Activated CD4-positive, alpha-beta T cell treated with anti-CD3 and anti-CD28 coated beads, Interleukin-2, Interleukin-6, amounts not matched to agents 100 ng/mL and 50 ng/mL, durations not matched to agents 16 hours and 8 hours (primary cell): Measurements from ENCODE around the gene TAGAP.

Experiments used
- DNase-seq: peaks from one replicate; pipeline ENCODE4 v3.0.0-alpha.2; 2020

Gene TAGAP

DNA sequence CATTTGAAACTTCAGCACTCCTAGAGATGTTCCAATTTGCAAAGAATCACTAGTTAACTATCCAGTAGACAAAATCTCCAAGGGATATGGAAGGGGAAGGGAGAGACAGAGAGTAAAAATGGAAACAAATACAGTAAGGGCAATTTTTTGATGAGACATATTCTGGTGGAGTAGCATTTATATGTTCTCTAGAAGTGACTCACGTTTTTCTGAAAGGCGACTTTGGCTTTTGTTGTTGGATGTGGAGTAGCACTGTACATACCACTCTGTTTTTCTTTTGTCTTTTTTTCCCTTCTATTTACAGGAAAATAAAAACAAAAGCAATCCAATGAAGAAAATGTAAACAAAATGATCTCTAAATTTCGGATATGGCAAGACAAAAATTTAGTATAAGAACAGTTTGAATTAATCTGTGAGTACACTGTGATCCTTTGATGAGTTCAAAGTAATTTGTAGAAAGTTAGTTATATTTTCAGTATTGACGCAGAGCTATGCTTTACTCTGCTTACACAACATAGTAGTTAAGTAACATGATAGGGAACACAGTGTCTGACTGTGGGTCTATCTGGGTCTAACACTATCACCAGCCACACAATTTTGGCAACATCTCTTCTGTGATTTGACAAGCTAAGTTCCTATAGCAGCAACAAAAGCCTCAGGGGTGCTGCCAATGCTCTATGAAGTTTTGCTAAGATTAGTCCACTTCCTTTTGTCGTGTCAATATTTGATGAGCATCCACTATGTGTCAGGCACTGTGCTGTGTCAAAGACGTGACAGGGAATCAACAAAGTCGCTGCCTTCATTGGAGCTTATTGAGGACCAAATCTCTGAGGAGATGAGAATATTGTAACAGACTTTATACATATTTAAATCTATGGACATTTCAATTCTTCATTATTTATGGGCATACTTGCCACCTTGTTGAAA, 27.3 kb upstream of the TAGAP start:
- no peak for DNase-seq

DNA sequence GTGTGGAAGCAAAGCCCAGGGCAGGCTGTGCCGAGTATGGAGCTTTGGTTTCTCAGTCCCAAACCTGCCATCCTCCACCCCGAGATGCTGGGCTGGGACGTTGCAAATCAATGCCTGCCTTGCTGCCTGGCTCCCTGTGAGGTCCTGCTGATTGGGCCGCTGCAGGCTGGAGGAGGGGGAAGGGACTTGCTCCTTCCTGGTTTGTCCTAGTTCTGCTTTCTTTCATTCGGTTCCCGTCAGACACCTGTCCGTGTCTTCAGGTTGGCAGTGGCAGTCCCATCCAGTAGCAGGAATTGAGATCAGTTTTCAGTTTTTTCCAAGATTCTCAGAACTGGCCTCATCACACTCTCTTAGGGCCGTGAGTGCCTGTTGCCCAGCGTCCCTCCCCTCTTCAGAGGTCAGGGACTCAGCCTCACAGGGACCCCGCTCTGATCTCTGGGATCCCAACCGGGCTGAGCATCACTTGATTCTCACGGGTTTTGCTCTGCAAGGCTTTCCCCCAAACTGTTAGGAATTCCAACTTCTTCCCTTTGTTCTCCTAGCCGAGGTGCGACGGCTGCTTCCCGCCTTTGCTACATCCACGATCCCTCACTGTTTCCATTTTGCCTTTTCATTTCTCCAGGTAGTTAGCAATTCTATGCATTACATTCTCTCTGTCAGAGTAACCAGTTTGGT, 24.2 kb upstream of the TAGAP start:
- no peak for DNase-seq

DNA sequence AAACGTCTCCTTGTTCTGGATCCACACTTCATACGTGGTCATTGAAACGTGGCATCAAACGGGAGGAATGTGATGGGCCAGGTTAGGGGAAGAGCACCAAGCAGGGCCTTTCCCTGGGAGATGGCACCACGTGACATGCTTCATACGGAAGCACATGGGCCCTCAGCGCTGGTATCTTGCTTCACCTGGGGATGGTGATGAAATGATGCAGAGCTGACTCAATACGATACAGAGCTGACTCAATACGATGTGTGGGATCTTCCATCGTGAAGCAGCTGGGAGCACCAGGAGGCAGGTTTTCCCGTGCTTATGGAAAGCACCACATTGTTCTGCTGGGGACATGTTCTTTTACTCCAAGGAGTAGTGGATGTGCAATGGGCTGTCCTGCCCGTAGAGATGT, 22.5 kb upstream of the TAGAP start:
- peak; percentile 75 for DNase-seq

DNA sequence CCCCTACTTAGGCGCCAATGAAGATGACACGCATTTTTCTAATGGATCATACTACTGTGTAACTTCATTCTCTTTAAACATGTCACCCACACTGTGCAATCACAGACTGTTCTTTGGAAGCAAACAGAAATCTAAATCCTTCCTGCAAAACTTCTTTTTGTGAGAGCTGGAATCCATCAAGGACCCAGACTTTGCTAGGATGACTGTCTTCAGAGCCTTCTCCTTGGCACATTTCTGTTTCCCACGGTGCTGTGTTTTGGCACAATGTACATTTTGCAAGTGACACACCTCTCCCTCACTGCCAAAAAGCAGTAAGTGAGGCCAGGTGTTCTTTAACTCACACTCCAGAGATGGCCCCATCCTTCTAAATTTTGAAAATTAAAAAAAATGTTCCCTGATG, 21.7 kb upstream of the TAGAP start:
- no peak for DNase-seq

DNA sequence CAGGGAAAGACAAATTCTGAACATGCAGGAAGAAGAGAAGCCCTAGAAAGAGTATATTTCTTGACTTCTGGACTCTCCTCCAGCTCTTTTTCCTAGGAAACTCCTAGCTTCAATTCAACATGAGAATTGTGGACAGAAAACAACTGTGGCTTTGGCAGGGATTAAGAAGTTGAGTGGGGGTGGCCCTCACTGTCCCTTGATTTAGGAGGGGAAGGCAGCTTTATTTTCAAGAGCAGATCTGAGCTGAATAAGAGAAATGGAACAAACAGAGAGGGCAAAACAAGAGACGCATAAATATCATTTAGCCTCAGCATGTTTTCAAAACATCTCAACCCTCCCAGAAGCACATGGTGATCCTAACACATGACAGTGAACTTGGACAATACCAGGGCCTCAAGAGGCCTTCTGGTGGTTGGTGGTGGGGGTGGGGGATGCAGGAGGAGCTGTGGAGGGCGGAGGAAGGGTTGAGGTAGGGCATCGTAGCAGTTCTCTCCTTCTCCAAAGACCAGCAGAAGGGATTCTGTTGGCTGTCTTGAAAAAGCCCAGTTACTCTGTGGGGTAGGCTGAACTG, 21.1 kb upstream of the TAGAP start:
- DNase-seq = no peak

DNA sequence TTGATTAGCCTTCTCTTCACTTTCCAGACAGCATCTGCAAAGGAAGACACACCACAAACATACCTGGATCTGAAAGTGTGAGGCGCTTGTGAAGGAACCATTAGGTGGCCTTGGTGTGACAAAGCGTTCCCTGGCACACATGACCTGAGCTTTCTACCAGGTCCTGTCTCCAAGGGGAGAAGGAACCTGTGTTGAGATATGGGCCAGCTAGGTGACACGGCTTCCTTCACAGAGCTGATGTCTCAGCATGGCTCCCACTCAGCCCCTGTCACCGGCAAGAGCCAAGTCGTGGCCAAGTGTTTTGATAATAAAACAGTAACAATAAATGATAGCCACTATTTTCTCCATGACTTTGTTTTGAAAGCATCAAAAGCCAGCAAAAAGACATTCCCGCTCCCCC, 20.3 kb upstream of the TAGAP start:
- DNase-seq = no peak

DNA sequence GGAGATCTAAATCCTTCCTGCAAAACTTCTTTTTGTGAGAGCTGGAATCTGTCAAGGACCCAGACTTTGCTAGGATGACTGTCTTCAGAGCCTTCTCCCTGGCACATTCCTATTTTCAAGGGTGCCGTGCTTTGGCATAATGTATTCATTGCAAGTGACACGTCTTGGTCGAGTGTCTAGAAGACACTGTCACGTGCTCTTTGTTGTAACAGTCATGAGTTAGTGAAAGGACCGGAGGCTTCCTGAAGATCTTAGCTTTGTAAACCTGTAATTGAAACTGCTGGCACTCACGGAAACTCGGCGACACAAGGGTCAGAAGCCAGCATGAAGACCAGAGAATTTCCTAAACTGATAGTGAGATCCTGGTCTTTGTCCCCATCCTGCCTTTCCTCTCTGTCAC, 19.7 kb upstream of the TAGAP start:
- no peak for DNase-seq

DNA sequence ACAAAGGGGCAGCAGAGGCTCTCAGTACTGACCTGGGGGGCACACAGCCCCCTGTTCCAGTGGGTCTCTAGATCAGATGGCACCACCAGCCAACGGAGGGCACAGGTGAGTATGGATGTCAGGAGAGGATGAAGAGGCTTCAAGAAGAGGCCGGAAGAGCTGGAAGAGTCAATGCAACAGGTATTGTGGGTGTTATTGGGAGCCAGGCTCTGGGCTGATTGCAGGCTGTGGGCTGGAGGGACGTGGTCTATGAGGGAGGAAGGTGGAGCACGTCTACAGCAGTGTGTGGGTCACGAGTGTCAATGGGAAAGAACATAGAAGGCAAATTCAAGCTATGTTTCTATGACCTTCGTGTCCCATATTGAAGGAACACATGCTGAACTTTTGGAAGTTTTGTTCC, 18.8 kb upstream of the TAGAP start:
- DNase-seq = no peak

DNA sequence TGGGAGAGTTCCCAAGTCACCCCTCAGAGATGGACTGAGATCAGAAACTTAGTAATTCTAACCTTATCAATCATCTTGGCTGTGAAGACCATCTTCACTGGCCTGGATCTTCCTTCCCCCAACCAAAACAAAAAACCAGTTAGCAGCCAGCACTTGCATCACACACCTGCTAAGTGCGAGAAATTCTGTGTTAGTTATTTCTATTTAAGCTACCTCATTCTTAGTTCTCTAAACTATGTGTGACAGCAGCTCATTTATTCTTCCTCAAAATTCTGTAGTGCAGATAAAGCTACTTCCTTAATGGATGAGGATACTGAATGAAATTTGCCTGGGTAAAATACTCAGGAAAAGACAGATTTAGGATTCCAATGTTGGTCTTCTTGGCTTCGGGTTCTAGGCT, 18.2 kb upstream of the TAGAP start:
- DNase-seq = no peak

DNA sequence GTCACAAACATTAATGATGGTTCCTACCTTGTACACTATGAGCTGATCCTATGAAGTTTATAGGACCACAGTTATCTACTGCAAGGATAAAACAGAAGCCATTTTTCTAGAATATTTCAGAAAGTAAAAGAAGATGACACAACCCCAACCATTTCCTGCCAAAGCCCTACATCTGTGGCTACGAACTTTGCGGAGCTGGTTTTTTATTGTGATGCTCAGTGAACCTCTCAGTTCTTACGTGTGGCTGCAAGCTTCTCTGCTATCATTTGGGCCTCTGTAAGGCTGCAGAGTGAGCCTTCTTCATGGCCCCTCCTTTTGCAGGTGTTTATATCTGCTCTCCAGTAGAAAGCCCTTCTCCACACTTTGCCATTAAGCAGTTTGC, 17.8 kb upstream of the TAGAP start:
- DNase-seq = peak; percentile 78

DNA sequence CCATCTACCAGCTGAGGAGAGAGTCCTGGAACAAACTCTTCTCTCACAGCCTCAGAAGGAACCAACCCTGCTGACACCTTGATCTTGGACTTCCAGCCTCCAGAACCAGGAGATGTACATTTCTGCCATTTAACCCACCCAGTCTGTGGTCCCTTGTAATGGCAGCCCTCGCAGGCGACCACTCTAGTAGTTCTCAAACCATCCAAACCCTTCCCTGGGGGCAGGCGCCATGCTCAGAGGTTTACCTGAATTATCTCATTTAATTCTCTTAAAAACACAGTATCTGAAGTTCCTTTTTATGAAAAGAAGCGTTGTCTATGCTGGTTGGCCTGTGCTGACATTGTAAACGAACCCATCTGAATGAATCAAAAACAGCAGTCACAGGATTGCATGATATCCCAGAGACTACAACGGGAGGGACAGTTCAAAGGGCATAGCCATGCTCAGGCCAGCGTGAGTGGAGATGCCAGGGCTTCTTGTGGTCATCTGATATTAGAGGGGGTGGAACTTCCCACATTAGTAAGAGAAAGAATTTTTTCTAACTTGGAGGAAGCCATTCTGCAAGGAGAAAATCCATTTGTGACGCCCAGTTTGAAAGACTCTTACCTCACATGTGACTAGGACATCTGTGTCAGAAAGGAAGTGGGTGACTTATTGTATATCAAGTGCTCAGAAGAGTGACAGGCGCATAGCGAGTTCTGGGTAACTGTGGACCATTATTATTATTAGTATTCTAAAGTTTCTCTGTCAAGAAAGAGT, 17.2 kb upstream of the TAGAP start:
- peak; percentile 74 for DNase-seq

DNA sequence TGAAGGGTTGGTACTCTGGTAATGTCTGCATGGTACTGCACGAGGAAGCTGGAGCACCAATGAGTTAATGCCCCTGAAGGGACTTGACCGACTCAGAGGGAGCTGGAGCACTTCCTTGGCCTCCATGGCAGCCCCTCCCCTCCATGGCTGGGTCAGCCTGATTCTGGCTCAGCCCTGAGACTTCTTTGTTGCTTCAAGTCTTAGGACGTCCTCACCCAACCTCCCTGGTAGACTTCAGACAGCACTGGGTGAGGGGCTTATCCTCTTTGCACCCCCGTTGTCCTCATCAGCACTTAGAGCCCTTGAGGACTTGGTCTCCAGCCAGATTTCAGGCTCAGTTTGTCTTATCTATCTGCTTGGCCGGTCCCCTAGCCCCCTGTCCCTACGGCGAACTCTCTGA, 16.4 kb upstream of the TAGAP start:
- no peak for DNase-seq

DNA sequence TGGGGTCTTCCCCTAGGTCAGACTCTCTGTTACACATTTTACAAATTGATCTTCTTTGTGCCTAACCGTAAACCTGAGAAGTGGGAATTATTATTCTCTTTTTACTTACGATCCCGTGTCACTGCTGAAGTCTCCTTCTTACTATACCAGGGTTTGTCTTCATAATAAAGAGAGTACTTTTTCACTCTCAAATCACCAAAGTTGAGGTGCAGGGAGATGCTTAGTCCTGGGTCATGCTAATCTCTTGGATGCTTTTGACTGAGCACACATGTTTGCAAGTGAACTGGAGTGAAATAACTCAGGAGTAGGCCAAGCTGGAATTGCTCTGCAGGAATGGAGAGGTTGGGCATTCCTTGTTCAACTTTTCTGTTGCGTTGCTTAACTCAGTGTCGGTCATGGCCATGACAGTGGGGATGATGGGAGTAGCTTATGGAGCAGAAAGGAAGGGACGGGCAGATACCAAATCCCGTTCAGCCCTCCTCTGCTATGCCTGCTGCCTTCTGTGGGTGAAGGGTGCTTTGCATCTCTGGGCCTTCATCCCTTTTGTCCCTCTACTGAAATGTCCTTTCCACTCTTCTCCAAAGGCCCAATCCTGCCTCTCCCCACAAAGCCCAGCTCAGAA, 15.2 kb upstream of the TAGAP start:
- DNase-seq = peak; percentile 50

DNA sequence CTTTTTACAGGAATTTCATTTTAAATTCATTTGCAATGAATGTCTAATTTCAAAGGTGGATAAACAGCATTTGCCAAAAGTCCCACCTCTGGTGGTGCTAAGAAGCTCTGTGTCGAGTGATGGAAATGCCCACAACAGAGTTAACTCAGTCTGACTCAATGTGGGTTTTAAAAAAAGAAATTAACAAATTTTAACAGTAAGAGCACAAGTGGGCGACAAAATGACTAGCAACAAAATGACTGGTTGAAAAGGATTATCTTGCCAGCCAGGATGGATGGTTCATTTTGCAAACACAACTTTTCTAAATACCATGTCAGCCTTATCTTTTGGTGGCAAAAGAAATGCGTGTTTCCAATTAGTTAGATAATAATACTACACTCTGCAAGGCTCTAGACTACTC, 14.3 kb upstream of the TAGAP start:
- DNase-seq = peak; percentile 78

DNA sequence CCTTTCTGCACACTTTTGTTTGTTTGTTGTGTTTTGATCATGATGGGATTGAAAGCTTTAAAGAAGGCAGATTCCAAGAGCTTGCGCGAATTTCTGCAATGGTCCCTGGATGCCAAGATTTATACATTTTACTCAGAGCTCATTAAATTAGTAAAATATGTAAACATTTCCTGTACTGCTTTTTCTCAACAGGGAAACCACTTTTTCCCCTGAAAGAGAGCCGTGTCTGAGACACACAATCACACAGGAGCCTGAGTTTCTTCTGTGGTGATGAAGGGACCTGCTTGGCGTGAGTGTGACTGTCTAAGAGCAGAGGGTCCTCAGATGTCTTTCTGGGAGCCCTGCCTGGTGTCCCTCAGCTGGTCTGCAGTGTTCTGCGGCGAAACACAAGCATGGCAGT, 12.1 kb upstream of the TAGAP start:
- peak; percentile 66 for DNase-seq

DNA sequence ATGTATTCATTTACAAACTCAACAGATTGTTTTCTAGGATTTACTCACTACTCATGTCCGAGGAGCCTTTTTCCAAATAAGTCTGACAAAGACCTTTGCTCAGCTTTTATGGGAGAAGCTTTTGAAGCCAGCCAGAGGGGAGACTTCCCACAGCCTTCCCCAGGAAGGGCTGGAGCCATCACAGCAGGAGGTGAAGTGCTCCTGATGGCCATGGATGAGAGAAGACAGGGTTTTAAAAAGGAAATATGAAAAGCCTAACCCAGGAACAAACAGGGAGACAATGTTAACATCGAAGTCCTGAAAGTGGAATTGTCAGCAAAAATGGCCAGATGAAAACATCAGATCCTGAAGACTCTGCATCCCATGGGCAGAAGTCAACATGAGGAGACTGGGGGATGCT, 11.6 kb upstream of the TAGAP start:
- no peak for DNase-seq

DNA sequence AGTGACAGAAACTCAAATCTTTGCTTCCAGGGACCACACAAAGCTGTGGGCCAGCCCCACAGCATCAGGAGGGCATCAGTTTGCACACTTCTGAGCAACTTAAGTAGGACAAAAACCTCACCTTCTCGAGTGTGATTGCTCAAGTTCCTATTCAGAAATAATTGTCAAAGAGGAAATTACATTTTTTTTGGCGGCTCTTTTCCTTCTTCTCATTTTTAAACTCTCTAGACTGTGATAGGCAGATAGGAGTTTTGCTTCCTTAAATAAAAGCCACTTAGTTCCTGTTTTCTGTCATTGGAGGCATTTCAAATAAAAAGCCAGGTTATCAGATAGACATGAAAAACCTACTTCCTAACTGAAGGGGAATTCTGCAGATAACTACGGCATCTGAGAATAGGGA, 11.2 kb upstream of the TAGAP start:
- no peak for DNase-seq

DNA sequence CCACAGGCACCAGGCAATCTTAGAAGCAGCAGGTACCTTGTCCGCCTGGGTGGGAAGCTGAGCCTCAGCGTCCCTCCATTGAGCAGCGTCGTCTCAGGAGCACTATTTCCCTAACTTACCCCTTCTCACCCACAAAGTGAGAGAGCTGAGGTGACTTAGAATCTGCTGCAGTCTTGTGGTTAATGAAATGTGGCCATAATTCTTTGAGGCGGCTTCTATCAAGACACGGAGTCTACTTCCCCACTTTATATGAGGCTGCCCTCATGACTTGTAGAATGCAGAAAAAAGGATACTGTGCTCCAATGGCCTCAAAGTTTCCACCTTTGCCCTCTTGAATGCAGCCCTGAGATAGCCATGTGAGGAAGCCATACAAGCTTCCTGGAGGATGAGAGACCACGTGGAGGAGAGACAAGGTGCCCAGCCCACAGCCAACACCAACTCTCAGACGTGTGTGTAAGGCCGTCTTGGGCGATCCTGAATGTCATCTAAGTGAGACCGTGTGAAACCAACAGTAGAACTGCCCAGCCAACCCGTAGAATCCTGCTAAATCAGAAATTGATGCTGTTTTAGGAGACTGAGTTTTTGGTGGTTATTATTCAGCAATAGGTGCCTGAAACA, 9.1 kb upstream of the TAGAP start:
- no peak for DNase-seq

DNA sequence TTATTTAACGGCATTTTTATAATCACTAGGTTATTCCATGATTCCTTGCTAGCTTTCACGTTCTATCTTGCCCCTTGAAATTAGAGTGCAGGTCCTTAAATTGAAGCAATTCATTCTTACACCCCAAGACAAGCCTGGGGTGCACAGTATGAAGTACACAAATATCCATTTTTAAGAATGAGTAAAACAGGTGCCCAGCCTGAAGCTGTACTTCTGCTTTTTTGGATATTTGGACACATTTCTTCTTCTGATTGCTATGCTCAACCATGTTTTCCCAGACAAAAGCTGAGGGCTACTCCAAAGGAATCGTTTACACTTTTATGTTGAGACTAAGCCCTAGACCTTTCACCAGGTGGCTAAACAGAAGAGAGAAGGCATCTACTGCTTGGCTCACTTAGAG, 7.9 kb upstream of the TAGAP start:
- no peak for DNase-seq

DNA sequence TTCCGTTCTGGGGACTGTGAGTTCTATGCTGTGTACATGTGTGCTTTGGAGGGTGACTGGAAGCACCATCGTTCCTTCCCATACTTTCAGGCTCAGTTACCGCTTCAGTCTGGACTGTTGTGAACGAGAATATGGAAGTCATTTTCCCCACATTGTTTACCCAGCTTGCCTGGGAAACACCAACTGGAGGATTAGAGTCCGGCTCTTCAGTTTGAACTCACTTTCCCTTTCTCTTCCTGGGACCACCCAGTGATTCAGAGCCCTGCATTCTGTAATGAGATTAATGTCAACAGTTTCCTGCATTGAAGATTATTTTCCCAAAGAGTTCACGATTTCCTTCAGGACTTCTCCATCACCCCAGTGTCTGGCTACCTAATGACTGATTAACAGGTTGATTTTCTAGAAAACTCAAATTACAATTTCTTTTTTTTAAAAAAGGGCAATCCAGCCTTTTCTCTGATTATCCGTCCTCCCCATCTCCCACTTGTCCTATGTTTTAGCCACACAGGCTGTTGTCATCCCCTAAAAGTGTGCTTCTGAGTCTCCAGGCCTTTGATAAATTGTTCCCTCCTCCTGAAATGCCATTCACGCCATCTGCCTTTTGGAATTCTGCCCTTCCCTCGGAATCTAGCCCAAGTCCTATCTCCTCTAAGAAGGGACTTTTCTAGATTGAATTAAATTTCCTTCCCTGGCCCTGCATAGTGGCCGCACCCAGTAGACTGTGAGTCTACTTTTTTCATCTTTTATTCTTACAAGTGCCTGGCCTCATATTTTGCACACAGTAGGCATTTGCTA, 3.3 kb upstream of the TAGAP start:
- DNase-seq = no peak

DNA sequence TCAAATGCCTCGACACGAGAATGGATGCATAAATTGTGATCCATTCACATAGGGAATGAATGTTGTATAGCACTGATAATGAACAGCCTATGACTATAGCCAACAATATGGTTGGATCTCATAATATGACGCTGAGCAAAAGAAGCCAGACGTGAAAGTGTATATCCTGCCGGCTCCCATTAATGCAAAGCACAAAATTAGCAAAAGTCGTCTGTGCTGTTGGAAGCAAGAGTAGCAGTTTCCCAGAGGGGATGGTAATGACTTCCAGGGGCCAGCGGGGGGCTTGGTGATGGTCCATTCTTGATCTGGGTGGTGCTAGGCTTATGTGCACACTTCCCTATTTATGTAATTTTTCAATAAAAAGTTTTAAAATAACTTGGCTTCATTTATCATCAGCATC, 1.0 kb upstream of the TAGAP start:
- DNase-seq = no peak

DNA sequence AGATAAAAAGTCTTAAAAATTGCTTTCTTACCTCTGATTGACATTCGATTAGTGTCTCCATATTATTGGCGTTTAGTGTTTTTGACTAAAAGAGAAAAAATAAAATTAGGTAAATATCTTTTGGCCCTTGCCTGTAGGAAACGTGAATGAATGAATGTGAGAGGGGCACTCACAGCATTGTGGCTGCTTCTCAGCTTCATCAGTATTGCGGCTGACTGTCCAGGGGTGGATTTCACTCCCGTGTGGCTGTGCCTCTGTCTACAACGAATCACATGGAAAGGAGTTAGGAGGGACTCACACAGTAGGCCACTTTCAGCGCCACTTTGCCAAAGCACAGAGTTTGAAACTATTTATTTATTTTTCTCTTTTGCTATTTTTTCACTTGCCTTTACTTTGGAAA, 844 bp downstream of the TAGAP start:
- peak; percentile 44 for DNase-seq
